ENCODE results near the gene HMGN2. TPM values are rescaled to one million over a fixed set of nuclear protein-coding genes. Genes with fewer than 3 reads are reported as not detected.

HMGN2 gene
- total and polyA plus RNA-seq, 2 of the 13 experiments (the other 11 are each of a cell fraction or from before 2014, with no cell fraction given) = 63.4 to 343 TPM

DNA sequence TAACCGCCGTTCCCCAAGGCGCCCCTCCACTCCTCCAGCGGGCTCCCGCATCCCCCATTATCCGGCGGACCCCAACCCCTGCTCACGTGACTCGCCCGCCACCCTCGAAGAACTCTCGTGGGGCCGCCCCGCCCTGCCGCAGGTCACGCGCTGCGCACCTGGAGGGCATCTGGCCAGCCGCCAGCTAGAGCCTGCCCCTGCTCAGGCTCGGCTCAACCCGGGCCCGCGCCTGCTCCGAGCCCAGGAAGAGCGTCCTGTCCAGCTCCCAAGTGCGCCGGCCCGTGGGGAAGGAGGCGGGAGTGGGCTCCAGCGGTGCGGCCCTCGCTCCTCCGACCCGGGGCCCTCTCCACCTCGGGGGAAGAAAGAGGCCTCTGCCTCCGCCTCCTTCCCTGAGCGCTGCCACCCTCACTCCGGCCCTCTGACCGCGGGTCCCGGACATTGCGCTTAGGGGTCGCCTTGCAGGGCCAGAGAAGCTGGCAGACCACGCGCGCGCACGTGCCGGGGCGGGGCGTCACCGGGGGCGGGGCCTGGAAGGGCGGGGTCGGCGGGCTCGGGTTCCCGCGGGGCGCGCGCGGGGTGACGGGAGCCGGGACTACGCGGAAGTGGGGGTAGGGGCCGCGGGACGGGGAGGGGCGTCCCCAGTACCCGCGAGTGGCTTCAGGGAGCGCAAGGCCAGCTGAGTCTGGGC, 28.4 kb downstream of the HMGN2 start (continued):
- TF ChIP-seq, protein P1, sequence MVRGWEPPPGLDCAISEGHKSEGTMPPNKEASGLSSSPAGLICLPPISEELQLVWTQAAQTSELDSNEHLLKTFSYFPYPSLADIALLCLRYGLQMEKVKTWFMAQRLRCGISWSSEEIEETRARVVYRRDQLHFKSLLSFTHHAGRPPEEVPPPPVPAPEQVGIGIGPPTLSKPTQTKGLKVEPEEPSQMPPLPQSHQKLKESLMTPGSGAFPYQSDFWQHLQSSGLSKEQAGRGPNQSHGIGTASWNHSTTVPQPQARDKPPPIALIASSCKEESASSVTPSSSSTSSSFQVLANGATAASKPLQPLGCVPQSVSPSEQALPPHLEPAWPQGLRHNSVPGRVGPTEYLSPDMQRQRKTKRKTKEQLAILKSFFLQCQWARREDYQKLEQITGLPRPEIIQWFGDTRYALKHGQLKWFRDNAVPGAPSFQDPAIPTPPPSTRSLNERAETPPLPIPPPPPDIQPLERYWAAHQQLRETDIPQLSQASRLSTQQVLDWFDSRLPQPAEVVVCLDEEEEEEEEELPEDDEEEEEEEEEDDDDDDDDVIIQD (CRISPR knock-in tag; IDR thresholded peaks at IDR 0.05; ENCODE audit: low read depth) = no peak
- no peak for TF ChIP-seq KAT2B (IDR thresholded peaks at IDR 0.05; ENCODE audit: borderline replicate concordance, low read depth, low read length)
- no peak for TF ChIP-seq ZNF251 (CRISPR knock-in tag; IDR thresholded peaks at IDR 0.05)
- TF ChIP-seq RBM39 (IDR thresholded peaks at IDR 0.05; ENCODE audit: low read depth, low read length, poor library complexity, severe bottlenecking) = peak; percentile 83
- peak; percentile 59; the same call in 1 of the 2 replicates for TF ChIP-seq KDM2A (CRISPR knock-in tag; IDR thresholded peaks at IDR 0.05; ENCODE audit: borderline replicate concordance, low read depth)
- TF ChIP-seq CREB1 (IDR thresholded peaks at IDR 0.05) = no peak
- TF ChIP-seq CREB1 (CRISPR knock-in tag; IDR thresholded peaks at IDR 0.05) = no peak; the same call in 1 of the 2 replicates
- TF ChIP-seq, protein P2, sequence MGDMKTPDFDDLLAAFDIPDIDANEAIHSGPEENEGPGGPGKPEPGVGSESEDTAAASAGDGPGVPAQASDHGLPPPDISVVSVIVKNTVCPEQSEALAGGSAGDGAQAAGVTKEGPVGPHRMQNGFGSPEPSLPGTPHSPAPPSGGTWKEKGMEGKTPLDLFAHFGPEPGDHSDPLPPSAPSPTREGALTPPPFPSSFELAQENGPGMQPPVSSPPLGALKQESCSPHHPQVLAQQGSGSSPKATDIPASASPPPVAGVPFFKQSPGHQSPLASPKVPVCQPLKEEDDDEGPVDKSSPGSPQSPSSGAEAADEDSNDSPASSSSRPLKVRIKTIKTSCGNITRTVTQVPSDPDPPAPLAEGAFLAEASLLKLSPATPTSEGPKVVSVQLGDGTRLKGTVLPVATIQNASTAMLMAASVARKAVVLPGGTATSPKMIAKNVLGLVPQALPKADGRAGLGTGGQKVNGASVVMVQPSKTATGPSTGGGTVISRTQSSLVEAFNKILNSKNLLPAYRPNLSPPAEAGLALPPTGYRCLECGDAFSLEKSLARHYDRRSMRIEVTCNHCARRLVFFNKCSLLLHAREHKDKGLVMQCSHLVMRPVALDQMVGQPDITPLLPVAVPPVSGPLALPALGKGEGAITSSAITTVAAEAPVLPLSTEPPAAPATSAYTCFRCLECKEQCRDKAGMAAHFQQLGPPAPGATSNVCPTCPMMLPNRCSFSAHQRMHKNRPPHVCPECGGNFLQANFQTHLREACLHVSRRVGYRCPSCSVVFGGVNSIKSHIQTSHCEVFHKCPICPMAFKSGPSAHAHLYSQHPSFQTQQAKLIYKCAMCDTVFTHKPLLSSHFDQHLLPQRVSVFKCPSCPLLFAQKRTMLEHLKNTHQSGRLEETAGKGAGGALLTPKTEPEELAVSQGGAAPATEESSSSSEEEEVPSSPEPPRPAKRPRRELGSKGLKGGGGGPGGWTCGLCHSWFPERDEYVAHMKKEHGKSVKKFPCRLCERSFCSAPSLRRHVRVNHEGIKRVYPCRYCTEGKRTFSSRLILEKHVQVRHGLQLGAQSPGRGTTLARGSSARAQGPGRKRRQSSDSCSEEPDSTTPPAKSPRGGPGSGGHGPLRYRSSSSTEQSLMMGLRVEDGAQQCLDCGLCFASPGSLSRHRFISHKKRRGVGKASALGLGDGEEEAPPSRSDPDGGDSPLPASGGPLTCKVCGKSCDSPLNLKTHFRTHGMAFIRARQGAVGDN (CRISPR knock-in tag; IDR thresholded peaks at IDR 0.05) = peak; percentile 95
- TF ChIP-seq ZNF562 (CRISPR knock-in tag; IDR thresholded peaks at IDR 0.05; ENCODE audit: borderline replicate concordance) = 0 out of 2 replicates have a peak, but pooled peaks have one; percentile 63
- TF ChIP-seq, protein P3, sequence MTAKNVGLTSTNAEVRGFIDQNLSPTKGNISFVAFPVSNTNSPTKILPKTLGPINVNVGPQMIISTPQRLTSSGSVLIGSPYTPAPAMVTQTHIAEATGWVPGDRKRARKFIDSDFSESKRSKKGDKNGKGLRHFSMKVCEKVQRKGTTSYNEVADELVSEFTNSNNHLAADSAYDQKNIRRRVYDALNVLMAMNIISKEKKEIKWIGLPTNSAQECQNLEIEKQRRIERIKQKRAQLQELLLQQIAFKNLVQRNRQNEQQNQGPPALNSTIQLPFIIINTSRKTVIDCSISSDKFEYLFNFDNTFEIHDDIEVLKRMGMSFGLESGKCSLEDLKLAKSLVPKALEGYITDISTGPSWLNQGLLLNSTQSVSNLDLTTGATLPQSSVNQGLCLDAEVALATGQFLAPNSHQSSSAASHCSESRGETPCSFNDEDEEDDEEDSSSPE (CRISPR knock-in tag; IDR thresholded peaks at IDR 0.05) = peak; percentile 52
- TF ChIP-seq ARHGAP35 (CRISPR knock-in tag; IDR thresholded peaks at IDR 0.05; ENCODE audit: borderline replicate concordance) = peak; percentile 72; the same call in 1 of the 2 replicates
- TF ChIP-seq ATF1 (CRISPR knock-in tag; IDR thresholded peaks at IDR 0.05) = no peak
- TF ChIP-seq JUND (CRISPR knock-in tag; IDR thresholded peaks at IDR 0.05) = no peak
- TF ChIP-seq SKI (IDR thresholded peaks at IDR 0.05; ENCODE audit: partially characterized antibody) = peak; percentile 12
- peak; percentile 89 for TF ChIP-seq FOXC1 (CRISPR knock-in tag; IDR thresholded peaks at IDR 0.05; ENCODE audit: borderline replicate concordance)
- TF ChIP-seq, protein P4, sequence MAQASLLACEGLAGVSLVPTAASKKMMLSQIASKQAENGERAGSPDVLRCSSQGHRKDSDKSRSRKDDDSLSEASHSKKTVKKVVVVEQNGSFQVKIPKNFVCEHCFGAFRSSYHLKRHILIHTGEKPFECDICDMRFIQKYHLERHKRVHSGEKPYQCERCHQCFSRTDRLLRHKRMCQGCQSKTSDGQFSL (CRISPR knock-in tag; IDR thresholded peaks at IDR 0.05) = no peak
- TF ChIP-seq GABPB1 (CRISPR knock-in tag; IDR thresholded peaks at IDR 0.05) = peak; percentile 72; the same call in 1 of the 2 replicates
- peak; percentile 41; the same call in 1 of the 2 replicates for TF ChIP-seq REPIN1 (CRISPR knock-in tag; IDR thresholded peaks at IDR 0.05; ENCODE audit: borderline replicate concordance, low read depth)
- TF ChIP-seq, protein P5, sequence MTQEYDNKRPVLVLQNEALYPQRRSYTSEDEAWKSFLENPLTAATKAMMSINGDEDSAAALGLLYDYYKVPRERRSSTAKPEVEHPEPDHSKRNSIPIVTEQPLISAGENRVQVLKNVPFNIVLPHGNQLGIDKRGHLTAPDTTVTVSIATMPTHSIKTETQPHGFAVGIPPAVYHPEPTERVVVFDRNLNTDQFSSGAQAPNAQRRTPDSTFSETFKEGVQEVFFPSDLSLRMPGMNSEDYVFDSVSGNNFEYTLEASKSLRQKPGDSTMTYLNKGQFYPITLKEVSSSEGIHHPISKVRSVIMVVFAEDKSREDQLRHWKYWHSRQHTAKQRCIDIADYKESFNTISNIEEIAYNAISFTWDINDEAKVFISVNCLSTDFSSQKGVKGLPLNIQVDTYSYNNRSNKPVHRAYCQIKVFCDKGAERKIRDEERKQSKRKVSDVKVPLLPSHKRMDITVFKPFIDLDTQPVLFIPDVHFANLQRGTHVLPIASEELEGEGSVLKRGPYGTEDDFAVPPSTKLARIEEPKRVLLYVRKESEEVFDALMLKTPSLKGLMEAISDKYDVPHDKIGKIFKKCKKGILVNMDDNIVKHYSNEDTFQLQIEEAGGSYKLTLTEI (CRISPR knock-in tag; conservative IDR thresholded peaks at IDR 0.05) = no peak
- peak; percentile 58; the same call in 1 of the 2 replicates for TF ChIP-seq THAP11 (CRISPR knock-in tag; IDR thresholded peaks at IDR 0.05)

Measured in HepG2 (cell line).